ENCODE measurements around the gene ILF3. TPM values are rescaled to one million over a fixed set of nuclear protein-coding genes. Genes with fewer than 3 reads are reported as not detected.

The ILF3 gene
- polyA plus RNA-seq, 2 of the 4 experiments (the other 2 are of a cell fraction), result 142 to 197 TPM

DNA sequence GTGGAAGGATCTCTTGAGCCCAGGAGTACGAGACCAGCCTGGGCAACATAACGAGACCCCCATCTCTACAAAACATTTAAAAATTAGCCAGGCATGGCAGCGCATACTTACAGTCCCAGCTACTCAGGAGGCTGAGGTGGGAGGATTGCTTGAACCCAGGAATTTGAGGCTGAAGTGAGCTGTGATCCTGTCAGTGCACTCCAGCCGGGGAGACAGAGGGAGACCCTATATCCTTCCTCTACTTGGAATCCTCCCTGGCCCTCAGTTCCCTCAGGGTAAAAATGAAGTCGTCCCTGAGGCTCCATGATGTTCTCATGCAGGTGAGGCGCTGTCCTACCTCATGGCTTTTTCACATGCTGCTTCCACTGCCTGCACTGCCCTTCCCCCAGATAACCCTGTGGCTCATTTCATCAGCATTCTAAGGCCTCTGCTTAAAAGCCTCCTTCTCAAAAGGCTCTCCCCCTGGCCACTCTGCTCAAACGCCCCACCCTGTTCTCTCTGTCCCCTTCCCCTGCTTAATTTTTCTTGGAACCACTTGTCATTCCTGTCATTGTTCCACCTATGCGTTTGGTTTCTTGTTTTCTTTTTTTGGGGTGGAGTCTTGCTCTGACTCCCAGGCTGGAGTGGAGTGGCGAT is 82.9 kb downstream of the ILF3 start (continued):
- TF ChIP-seq PHF8 (IDR thresholded peaks at IDR 0.05; ENCODE audit: borderline replicate concordance, low read depth), result no peak

DNA sequence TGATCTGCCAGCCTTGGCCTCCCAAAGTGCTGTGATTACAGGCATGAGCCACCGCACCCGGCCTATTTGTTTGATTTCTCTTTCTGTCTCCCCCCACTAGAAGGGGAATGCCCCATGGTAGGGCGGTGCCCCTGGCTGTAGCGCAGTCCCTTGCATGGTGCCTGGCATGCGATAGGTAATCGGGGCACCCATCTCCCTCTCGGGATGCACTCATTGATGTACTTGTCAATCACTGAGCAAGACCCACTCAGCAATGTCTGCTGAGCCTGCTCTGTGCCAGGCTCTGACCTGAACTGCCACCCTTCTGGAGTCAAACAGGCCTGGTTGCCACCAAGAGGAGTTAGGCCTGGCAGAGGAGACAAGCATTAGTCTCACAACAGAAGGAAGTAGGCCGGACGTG is 83.6 kb downstream of the ILF3 start:
- ChIA-PET CTCF (no interaction called here), POLR2A (no interaction called here)
- DNase-seq (ENCODE audit: low read depth in 1 of 2, low spot score in 1 of 2) (no peak), ATAC-seq (no peak), FAIRE-seq (no peak)
- Histone ChIP-seq H3K4me1 (no peaks in the 10 kb centered on the region; the same call in 2 of the 3 replicates), H3K27ac (no peak overlapping the region), H3K4me2 (no peak overlapping the region), H3K9me3 (no peaks in the 10 kb centered on the region), H3K4me3 (no peak overlapping the region)
- TF ChIP-seq PHF8 (IDR thresholded peaks at IDR 0.05; ENCODE audit: borderline replicate concordance, low read depth) (no peak), NPAS2 (CRISPR knock-in tag; IDR thresholded peaks at IDR 0.05; ENCODE audit: borderline replicate concordance) (no peak), FOSL2 (IDR thresholded peaks at IDR 0.05) (no peak), FOSL2 (CRISPR knock-in tag; IDR thresholded peaks at IDR 0.05) (no peak), ZFP36 (IDR thresholded peaks at IDR 0.05; ENCODE audit: borderline replicate concordance, partially characterized antibody) (no peak), EP300 (IDR thresholded peaks at IDR 0.05) (no peak), ESRRA (IDR thresholded peaks at IDR 0.05; ENCODE audit: borderline replicate concordance, low read length) (no peak), POLR2AphosphoS2 (conservative IDR thresholded peaks at IDR 0.05; ENCODE audit: low read length) (no peak), EHMT2 (IDR thresholded peaks at IDR 0.05; ENCODE audit: low read depth) (no peak), CHD4 (IDR thresholded peaks at IDR 0.05; ENCODE audit: borderline replicate concordance) (no peak), MYC (IDR thresholded peaks at IDR 0.05; ENCODE audit: borderline replicate concordance, low read length) (no peak), ZNF302 (CRISPR knock-in tag; IDR thresholded peaks at IDR 0.05) (no peak), JUNB (IDR thresholded peaks at IDR 0.05) (no peak), EHF (CRISPR knock-in tag; IDR thresholded peaks at IDR 0.05) (no peak), GATA3 (IDR thresholded peaks at IDR 0.05; ENCODE audit: borderline replicate concordance) (no peak)
- TF ChIP-seq, protein P1, sequence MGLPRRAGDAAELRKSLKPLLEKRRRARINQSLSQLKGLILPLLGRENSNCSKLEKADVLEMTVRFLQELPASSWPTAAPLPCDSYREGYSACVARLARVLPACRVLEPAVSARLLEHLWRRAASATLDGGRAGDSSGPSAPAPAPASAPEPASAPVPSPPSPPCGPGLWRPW (IDR thresholded peaks at IDR 0.05), result no peak
- TF ChIP-seq, protein P2, sequence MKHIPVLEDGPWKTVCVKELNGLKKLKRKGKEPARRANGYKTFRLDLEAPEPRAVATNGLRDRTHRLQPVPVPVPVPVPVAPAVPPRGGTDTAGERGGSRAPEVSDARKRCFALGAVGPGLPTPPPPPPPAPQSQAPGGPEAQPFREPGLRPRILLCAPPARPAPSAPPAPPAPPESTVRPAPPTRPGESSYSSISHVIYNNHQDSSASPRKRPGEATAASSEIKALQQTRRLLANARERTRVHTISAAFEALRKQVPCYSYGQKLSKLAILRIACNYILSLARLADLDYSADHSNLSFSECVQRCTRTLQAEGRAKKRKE (CRISPR knock-in tag; IDR thresholded peaks at IDR 0.05; ENCODE audit: low read depth), result no peak
- TF ChIP-seq, protein P3, sequence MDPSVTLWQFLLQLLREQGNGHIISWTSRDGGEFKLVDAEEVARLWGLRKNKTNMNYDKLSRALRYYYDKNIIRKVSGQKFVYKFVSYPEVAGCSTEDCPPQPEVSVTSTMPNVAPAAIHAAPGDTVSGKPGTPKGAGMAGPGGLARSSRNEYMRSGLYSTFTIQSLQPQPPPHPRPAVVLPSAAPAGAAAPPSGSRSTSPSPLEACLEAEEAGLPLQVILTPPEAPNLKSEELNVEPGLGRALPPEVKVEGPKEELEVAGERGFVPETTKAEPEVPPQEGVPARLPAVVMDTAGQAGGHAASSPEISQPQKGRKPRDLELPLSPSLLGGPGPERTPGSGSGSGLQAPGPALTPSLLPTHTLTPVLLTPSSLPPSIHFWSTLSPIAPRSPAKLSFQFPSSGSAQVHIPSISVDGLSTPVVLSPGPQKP (IDR thresholded peaks at IDR 0.05; ENCODE audit: low read depth, low read length), result no peak
- WGBS (ENCODE audit: missing lambda C conversion rate), result 98% methylated on average over 6 of the region's 9 CpGs

DNA sequence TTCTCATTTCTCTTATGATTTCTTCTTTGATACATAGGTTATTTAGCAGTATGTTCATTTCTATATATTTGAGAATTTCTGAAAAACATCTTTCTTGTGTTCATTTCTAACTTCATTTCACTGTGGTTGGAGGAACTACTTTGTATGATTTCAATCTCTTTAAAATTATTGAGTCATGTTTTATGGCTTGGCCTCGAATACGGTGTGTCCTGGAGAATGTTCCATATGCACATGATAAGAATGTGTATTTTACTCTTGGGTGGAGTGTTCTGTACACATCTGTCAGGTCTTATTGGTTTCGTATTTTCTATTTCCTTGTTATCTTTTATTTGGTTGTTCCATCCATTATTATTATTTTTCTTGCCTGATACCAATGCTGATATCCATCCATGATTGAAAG is 86.7 kb downstream of the ILF3 start:
- WGBS (ENCODE audit: missing lambda C conversion rate), result 66% methylated on average over 3 of the region's 3 CpGs
- Histone ChIP-seq H3K9me3 (no peaks in the 10 kb centered on the region), H3K4me3 (no peak overlapping the region), H3K27ac (no peak overlapping the region; a peak in 1 of 6 replicates), H3K4me1 (peaks cover 13% of the 10 kb centered on the region), H3K4me2 (no peak overlapping the region)
- DNase-seq (ENCODE audit: low read depth in 1 of 2, low spot score in 1 of 2) (no peak), ATAC-seq (no peak), FAIRE-seq (no peak)
- ChIA-PET CTCF (interaction anchor here (0.6 kb wide), 1 partner anchor 16 kb away, joined by 3 read pairs; no protein-coding TSS in a partner anchor), POLR2A (no interaction called here)
- TF ChIP-seq SREBF2 (IDR thresholded peaks at IDR 0.05), result no peak

Small RNAs within 50 kb of the gene (small RNA-seq; reads per million reads assigned to genes)
- gene MIR638, result 0 to 0.35 (median 0) reads per million in 6 experiments

Other genes starting within 250 kb of the ILF3 start
- gene PDE4A, start 233.8 kb upstream of the ILF3 start, polyA plus RNA-seq (2011; rRNA removed), result 1.2 and 2.2 TPM in 2 replicates
- gene PDE4A, start 233.8 kb upstream of the ILF3 start, polyA plus RNA-seq (2017; fragmentation: RNase III; extraction: RNeasy Plus Mini Kit Qiagen cat#74134 plus additional on column Dnase treatment), result 3.7 to 3.9 TPM (median 3.9 TPM) in 3 replicates
- gene KEAP1, start 151.0 kb upstream of the ILF3 start, polyA plus RNA-seq (2011; rRNA removed), result 49.3 and 60.6 TPM in 2 replicates
- 67.7 to 73.6 TPM (median 72.1 TPM) in 3 replicates for gene KEAP1, start 151.0 kb upstream of the ILF3 start, polyA plus RNA-seq (2017; fragmentation: RNase III; extraction: RNeasy Plus Mini Kit Qiagen cat#74134 plus additional on column Dnase treatment)
- gene S1PR5, start 136.9 kb upstream of the ILF3 start, polyA plus RNA-seq (2011; rRNA removed), result 0.99 and 2.1 TPM in 2 replicates
- gene S1PR5, start 136.9 kb upstream of the ILF3 start, polyA plus RNA-seq (2017; fragmentation: RNase III; extraction: RNeasy Plus Mini Kit Qiagen cat#74134 plus additional on column Dnase treatment), result 3.0 to 3.8 TPM (median 3.1 TPM) in 3 replicates
- gene ATG4D, start 110.4 kb upstream of the ILF3 start, polyA plus RNA-seq (2011; rRNA removed), result 6.9 and 7.3 TPM in 2 replicates
- 10.4 to 12.4 TPM (median 10.7 TPM) in 3 replicates for gene ATG4D, start 110.4 kb upstream of the ILF3 start, polyA plus RNA-seq (2017; fragmentation: RNase III; extraction: RNeasy Plus Mini Kit Qiagen cat#74134 plus additional on column Dnase treatment)
- 10.6 and 21.6 TPM in 2 replicates for gene KRI1, start 88.3 kb upstream of the ILF3 start, polyA plus RNA-seq (2011; rRNA removed)
- 23.2 to 25.6 TPM (median 25.2 TPM) in 3 replicates for gene KRI1, start 88.3 kb upstream of the ILF3 start, polyA plus RNA-seq (2017; fragmentation: RNase III; extraction: RNeasy Plus Mini Kit Qiagen cat#74134 plus additional on column Dnase treatment)
- 2.6 and 3.1 TPM in 2 replicates for gene CDKN2D, start 85.4 kb upstream of the ILF3 start, polyA plus RNA-seq (2011; rRNA removed)
- gene CDKN2D, start 85.4 kb upstream of the ILF3 start, polyA plus RNA-seq (2017; fragmentation: RNase III; extraction: RNeasy Plus Mini Kit Qiagen cat#74134 plus additional on column Dnase treatment), result 3.9 to 4.3 TPM (median 4.1 TPM) in 3 replicates
- gene AP1M2, start 67.0 kb upstream of the ILF3 start, polyA plus RNA-seq (2011; rRNA removed), result 13.0 and 17.4 TPM in 2 replicates
- 44.8 to 53.1 TPM (median 45.0 TPM) in 3 replicates for gene AP1M2, start 67.0 kb upstream of the ILF3 start, polyA plus RNA-seq (2017; fragmentation: RNase III; extraction: RNeasy Plus Mini Kit Qiagen cat#74134 plus additional on column Dnase treatment)
- gene SLC44A2, start 28.8 kb upstream of the ILF3 start, polyA plus RNA-seq (2011; rRNA removed), result 8.3 and 10.3 TPM in 2 replicates
- gene SLC44A2, start 28.8 kb upstream of the ILF3 start, polyA plus RNA-seq (2017; fragmentation: RNase III; extraction: RNeasy Plus Mini Kit Qiagen cat#74134 plus additional on column Dnase treatment), result 6.7 to 10.1 TPM (median 8.3 TPM) in 3 replicates
- gene QTRT1, start 47.1 kb downstream of the ILF3 start, polyA plus RNA-seq (2011; rRNA removed), result 23.6 and 24.3 TPM in 2 replicates
- 42.2 to 47.6 TPM (median 42.5 TPM) in 3 replicates for gene QTRT1, start 47.1 kb downstream of the ILF3 start, polyA plus RNA-seq (2017; fragmentation: RNase III; extraction: RNeasy Plus Mini Kit Qiagen cat#74134 plus additional on column Dnase treatment)
- gene DNM2, start 63.7 kb downstream of the ILF3 start, polyA plus RNA-seq (2011; rRNA removed), result 32.9 and 52.4 TPM in 2 replicates
- gene DNM2, start 63.7 kb downstream of the ILF3 start, polyA plus RNA-seq (2017; fragmentation: RNase III; extraction: RNeasy Plus Mini Kit Qiagen cat#74134 plus additional on column Dnase treatment), result 55.8 to 58.5 TPM (median 57.3 TPM) in 3 replicates
- gene TMED1, start 181.9 kb downstream of the ILF3 start, polyA plus RNA-seq (2011; rRNA removed), result 29.3 and 29.9 TPM in 2 replicates
- gene TMED1, start 181.9 kb downstream of the ILF3 start, polyA plus RNA-seq (2017; fragmentation: RNase III; extraction: RNeasy Plus Mini Kit Qiagen cat#74134 plus additional on column Dnase treatment), result 36.2 to 37.4 TPM (median 37.0 TPM) in 3 replicates
- 0.13 and 0.40 TPM in 2 replicates for gene C19orf38, start 194.1 kb downstream of the ILF3 start, polyA plus RNA-seq (2011; rRNA removed)
- gene C19orf38, start 194.1 kb downstream of the ILF3 start, polyA plus RNA-seq (2017; fragmentation: RNase III; extraction: RNeasy Plus Mini Kit Qiagen cat#74134 plus additional on column Dnase treatment), result 0.09 to 0.12 TPM (median 0.10 TPM) in 3 replicates
- 14.3 and 15.2 TPM in 2 replicates for gene CARM1, start 217.2 kb downstream of the ILF3 start, polyA plus RNA-seq (2011; rRNA removed)
- 31.4 to 32.2 TPM (median 31.8 TPM) in 3 replicates for gene CARM1, start 217.2 kb downstream of the ILF3 start, polyA plus RNA-seq (2017; fragmentation: RNase III; extraction: RNeasy Plus Mini Kit Qiagen cat#74134 plus additional on column Dnase treatment)